ENCODE data around the gene SMARCA2.

- TF ChIP-seq CTCF (IDR thresholded peaks at IDR 0.05), result no peak
- no peak for TF ChIP-seq POLR2A (IDR thresholded peaks at IDR 0.05)
Observed at GRCh38 chr9:1997646-1998045, 17.5 kb upstream of the SMARCA2 start.

Measured in thyroid gland (tissue), 4 donors.